HG02588 (cell line): ENCODE measurements around the gene PIF1.

Source experiments
- ATAC-seq: cut with Tn5 transposase; IDR thresholded peaks from one replicate; pipeline ENCODE4 v1.9.1; 2021; ENCODE audit warnings: mild to moderate bottlenecking, moderate library complexity; ENCODE audit not compliant: unreplicated experiment

Gene PIF1

DNA sequence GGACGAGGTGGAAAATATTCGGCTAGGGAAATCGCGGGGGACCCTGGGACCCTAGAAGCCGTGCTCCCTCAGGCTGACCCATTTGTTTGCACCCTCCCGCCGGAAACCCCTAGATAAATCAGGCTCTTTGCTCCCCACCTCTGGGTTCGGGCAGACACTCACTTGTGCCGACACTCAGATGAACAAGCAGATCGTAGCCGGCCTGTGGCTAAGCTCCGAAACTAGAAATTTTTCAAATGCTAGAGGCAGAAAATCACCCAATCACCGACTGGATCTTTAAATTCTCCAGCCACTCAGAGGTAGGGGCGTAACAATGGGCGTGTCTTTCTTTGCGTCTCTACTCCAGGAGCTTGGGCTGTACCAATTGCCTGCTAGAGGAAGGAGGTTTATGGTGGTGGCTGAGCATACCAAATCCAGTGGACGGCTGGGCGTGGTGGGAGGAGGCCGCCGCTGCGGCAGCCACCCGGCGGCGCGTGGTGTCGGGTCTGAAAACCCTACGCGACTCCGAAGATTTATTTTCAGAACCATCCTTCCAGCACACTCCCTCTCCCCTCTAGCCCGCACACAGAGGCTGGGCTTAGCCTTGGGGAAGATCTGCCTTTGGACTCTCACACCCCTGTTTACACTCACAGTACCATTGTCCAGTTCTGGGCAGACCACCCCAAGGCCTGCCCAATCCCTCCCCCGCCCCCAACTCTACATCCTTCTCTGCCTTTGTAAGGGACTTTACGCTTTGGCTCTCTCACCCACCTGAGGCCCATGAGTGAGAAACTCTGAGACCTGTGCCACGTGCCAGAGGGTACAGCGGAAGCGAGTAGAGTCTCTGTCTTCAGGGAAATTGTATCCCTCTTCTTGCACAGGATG, at the start of gene PIF1:
Gene PIF1, minus strand, starts transcription at position 217 of the 864 bp plus-strand sequence. CDS start 1,312 bp downstream, outside the sequence.
- ATAC-seq, result peak; percentile 84

DNA sequence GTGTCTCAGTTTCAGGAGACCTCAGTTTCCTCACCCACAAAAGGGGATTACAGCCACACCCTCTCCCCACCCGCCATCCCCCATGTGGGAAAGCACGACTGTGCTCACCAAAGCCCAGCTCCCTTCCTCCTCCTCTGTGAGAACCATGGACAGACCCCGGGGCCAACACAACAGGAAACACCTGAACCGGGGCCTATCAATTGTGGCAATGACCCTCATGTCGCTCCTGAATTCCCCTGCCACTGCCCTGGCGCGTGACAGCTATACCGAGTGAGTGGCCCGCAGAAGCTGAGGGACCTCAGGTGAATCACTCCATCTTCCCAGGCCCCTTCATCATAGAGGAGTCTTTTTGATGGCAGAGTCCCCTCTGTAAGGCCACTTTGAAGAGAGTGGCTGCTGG, 44.9 kb upstream of the PIF1 start:
- ATAC-seq, result no peak

- no peak for ATAC-seq
Measured at GRCh38 chr15:64869501-64869900, 44.1 kb upstream of the PIF1 start.

GRCh38 chr15:64865998-64866520, 40.6 kb upstream of the PIF1 start:
- ATAC-seq, result no peak

- ATAC-seq, result no peak
Measured at GRCh38 chr15:64865126-64865997, 39.9 kb upstream of the PIF1 start.

GRCh38 chr15:64864068-64864467, 38.6 kb upstream of the PIF1 start:
- no peak for ATAC-seq

DNA sequence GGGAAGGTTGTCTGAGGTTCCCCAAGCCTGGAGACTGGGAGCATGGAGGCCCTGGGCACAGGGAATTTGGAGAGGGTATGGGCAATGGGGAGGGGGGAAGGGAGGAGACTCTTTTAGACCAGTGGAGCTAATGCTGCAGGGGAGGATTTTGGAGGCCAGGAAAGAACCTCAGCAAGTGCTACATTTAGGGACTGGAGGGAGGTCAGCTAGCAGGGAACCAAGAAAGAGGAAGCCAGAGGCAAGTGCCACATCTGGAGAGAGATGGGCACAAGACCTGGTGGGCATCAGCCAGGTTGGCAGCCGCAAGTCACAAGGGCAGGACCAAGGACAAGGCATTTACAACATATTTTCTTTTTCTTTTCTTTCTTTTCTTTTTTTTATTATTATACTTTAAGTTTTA, 37.0 kb upstream of the PIF1 start:
- ATAC-seq, result no peak

- no peak for ATAC-seq
Measured at GRCh38 chr15:64861960-64862359, 36.5 kb upstream of the PIF1 start.

GRCh38 chr15:64861331-64861730, 35.9 kb upstream of the PIF1 start:
- no peak for ATAC-seq

- ATAC-seq, result no peak
Measured at GRCh38 chr15:64859226-64859625, 33.8 kb upstream of the PIF1 start.

GRCh38 chr15:64858021-64858575, 32.7 kb upstream of the PIF1 start:
- no peak for ATAC-seq

GRCh38 chr15:64857421-64857820, 32.0 kb upstream of the PIF1 start:
- no peak for ATAC-seq

DNA sequence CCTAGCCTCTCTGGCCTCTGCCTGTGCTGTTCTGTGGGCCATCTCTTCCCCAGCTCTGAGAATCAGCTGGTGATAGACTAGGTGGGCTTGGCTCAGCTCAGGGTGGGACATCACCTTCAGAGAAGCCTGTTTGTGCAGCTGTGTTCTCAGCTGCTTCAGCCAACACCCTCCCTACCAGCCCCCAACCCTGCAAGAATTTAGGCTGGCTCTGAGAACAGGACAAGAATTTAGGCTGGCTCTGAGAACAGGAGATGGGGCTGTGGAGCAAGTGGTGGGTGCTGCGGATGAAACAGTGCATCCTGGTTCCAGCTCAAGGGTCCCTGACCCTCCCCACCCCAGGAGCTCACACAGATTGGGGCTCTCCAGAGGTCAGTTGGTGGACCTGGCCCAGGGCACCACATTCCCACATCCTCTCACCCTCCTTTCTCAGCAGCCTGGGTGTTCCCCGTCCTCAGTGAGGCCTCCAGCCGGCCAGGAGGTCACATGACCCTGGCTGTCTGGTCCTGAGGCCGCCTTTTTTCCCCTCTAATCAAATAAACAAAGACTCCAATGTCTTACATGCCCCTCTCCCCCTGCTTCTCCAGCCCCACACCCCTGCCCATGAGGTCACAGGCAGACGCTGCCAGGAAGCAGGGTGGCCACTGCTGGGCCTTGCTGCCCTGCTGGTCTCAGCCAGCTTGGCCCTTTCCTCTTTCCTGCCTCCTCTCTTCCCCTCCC, 31.1 kb upstream of the PIF1 start:
- no peak for ATAC-seq

- ATAC-seq, result no peak
Measured at GRCh38 chr15:64855205-64855975, 29.9 kb upstream of the PIF1 start.

GRCh38 chr15:64854526-64854925, 29.1 kb upstream of the PIF1 start:
- ATAC-seq, result no peak

DNA sequence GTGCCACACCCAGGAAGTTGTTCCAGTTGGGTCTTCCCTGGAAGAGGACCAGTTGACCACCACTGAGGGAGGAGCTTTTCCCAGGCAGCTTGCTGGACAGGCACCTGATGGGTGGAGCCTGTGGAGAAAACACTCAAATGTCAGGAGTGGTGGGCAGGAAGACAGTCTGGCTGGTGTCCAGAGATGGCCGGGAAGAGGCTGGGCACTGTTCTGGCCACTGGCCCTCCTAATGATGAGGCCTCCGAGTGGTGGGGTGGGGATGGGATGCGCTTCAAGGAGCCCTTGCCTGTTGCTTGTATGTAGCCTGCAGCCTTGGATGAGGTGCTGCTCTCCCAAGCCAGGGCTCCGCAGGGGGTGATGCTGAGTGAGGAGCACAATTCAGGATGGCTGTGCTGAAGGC, 28.6 kb upstream of the PIF1 start:
- no peak for ATAC-seq

GRCh38 chr15:64851503-64851840, 26.0 kb upstream of the PIF1 start:
- no peak for ATAC-seq

GRCh38 chr15:64850778-64851502, 25.5 kb upstream of the PIF1 start:
- no peak for ATAC-seq
